DOHH2 (cell line): ENCODE measurements around the gene PDK3.

ENCODE experiments used
- CTCF ChIP-seq: fragments of 200-600 bp; sonication (generic); IDR thresholded peaks from one replicate; pipeline ENCODE4 v1.5.1; 2014; ENCODE audit warnings: antibody characterized with exemption, mild to moderate bottlenecking, low read depth, low read length; ENCODE audit not compliant: poor library complexity, severe bottlenecking
- EZH2phosphoT487 ChIP-seq: fragments of 200-600 bp; sonication (generic); IDR thresholded peaks from 2 replicates; pipeline ENCODE4 v1.6.1; 2017; ENCODE audit warnings: borderline replicate concordance, mild to moderate bottlenecking, antibody characterized with exemption, low read length, moderate library complexity, mixed read lengths

- TF ChIP-seq CTCF (no peak), EZH2phosphoT487 (no peak)
These were observed 71.5 kb downstream of the PDK3 start for GRCh38 chrX:24536551-24536950.
